ENCODE measurements around the gene FAM110C.
A peak's percentile ranks its signal among the peaks of the same experiment; 100 is the strongest.
"Not testable (repeated sequence)": the region's sequence is repeated elsewhere in the genome, so short reads cannot be mapped to it uniquely, and the experiment has no call there.

The FAM110C gene

GRCh38 chr2:19505-19904 is 26.8 kb downstream of the FAM110C start:
- H3K27me3 ChIP-seq (ENCODE audit: control insufficient read depth, insufficient read depth, low read length): no peaks in the 10 kb centered on the region
- no peaks in the 10 kb centered on the region for H3K9me3 ChIP-seq (ENCODE audit: control insufficient read depth, low read length)
- H3K9ac ChIP-seq (ENCODE audit: low read length): peak overlapping the region; percentile 36
- no peaks in the 10 kb centered on the region for H3K36me3 ChIP-seq (ENCODE audit: control insufficient read depth, insufficient read depth, low read length)
- peaks cover 27% of the 10 kb centered on the region for H3K4me1 ChIP-seq (ENCODE audit: control insufficient read depth, insufficient read depth, low read length)
- H3K4me3 ChIP-seq (ENCODE audit: low read length): no peak overlapping the region

- no peaks in the 10 kb centered on the region for H3K27me3 ChIP-seq (ENCODE audit: control insufficient read depth, insufficient read depth, low read length)
- no peak overlapping the region for H3K4me3 ChIP-seq (ENCODE audit: low read length)
- H3K36me3 ChIP-seq (ENCODE audit: control insufficient read depth, insufficient read depth, low read length): no peaks in the 10 kb centered on the region
- peaks cover 20% of the 10 kb centered on the region for H3K4me1 ChIP-seq (ENCODE audit: control insufficient read depth, insufficient read depth, low read length)
- H3K9ac ChIP-seq (ENCODE audit: low read length): no peak overlapping the region
- H3K9me3 ChIP-seq (ENCODE audit: control insufficient read depth, low read length): no peaks in the 10 kb centered on the region
These were observed 27.7 kb downstream of the FAM110C start for GRCh38 chr2:18402-19271.

GRCh38 chr2:15916-16315 is 30.4 kb downstream of the FAM110C start:
- H3K4me3 ChIP-seq (ENCODE audit: low read length); H3K27me3 ChIP-seq (ENCODE audit: control insufficient read depth, insufficient read depth, low read length); H3K9me3 ChIP-seq (ENCODE audit: control insufficient read depth, low read length); H3K36me3 ChIP-seq (ENCODE audit: control insufficient read depth, insufficient read depth, low read length); H3K9ac ChIP-seq (ENCODE audit: low read length): not testable (repeated sequence)
- peaks cover 14% of the 10 kb centered on the region for H3K4me1 ChIP-seq (ENCODE audit: control insufficient read depth, insufficient read depth, low read length)

- Histone ChIP-seq H3K36me3 (ENCODE audit: control insufficient read depth, insufficient read depth, low read length) (no peaks in the 10 kb centered on the region), H3K9me3 (ENCODE audit: control insufficient read depth, low read length) (no peaks in the 10 kb centered on the region), H3K4me3 (ENCODE audit: low read length) (no peak overlapping the region), H3K9ac (ENCODE audit: low read length) (no peak overlapping the region), H3K4me1 (ENCODE audit: control insufficient read depth, insufficient read depth, low read length) (no peaks in the 10 kb centered on the region), H3K27me3 (ENCODE audit: control insufficient read depth, insufficient read depth, low read length) (no peaks in the 10 kb centered on the region)
These were observed 34.9 kb downstream of the FAM110C start for GRCh38 chr2:11248-11941.

GRCh38 chr2:10222-10875 is 36.0 kb downstream of the FAM110C start:
- Histone ChIP-seq H3K27me3 (ENCODE audit: control insufficient read depth, insufficient read depth, low read length) (no peaks in the 10 kb centered on the region), H3K9me3 (ENCODE audit: control insufficient read depth, low read length) (no peaks in the 10 kb centered on the region), H3K4me1 (ENCODE audit: control insufficient read depth, insufficient read depth, low read length) (no peaks in the 10 kb centered on the region), H3K9ac (ENCODE audit: low read length) (no peak overlapping the region), H3K36me3 (ENCODE audit: control insufficient read depth, insufficient read depth, low read length) (no peaks in the 10 kb centered on the region), H3K4me3 (ENCODE audit: low read length) (no peak overlapping the region)

Data from mucosa of stomach (tissue), 1 donor.